Measurements from ENCODE around the gene RAD18. TPM values are rescaled to one million over a fixed set of nuclear protein-coding genes. Genes with fewer than 3 reads are reported as not detected.

Gene RAD18
- polyA plus RNA-seq, 4 donors, result 10.7 to 12.1 (median 11.4) TPM

GRCh38 chr3:8909160-8909559 is 54.1 kb downstream of the RAD18 start:
- no peak for DNase-seq (ENCODE audit: low read depth in 4 of 4, low spot score in 2 of 4)

GRCh38 chr3:8903191-8903590 is 60.1 kb downstream of the RAD18 start:
- DNase-seq (ENCODE audit: low read depth in 4 of 4, low spot score in 2 of 4), result no peak

- no peak for DNase-seq (ENCODE audit: low read depth in 4 of 4, low spot score in 2 of 4)
Measured at GRCh38 chr3:8900869-8901268, 62.4 kb downstream of the RAD18 start.

GRCh38 chr3:8899876-8900460 is 63.3 kb downstream of the RAD18 start:
- no peak for DNase-seq (ENCODE audit: low read depth in 4 of 4, low spot score in 2 of 4)

- no peak for DNase-seq (ENCODE audit: low read depth in 4 of 4, low spot score in 2 of 4)
Measured at GRCh38 chr3:8895829-8896228, 67.4 kb downstream of the RAD18 start.

- no peak for DNase-seq (ENCODE audit: low read depth in 4 of 4, low spot score in 2 of 4)
Measured at GRCh38 chr3:8893001-8893400, 70.3 kb downstream of the RAD18 start.

GRCh38 chr3:8891774-8892173 is 71.5 kb downstream of the RAD18 start:
- no peak for DNase-seq (ENCODE audit: low read depth in 4 of 4, low spot score in 2 of 4)

- DNase-seq (ENCODE audit: low read depth in 4 of 4, low spot score in 2 of 4), result no peak
Measured at GRCh38 chr3:8891303-8891702, 72.0 kb downstream of the RAD18 start.

- DNase-seq (ENCODE audit: low read depth in 4 of 4, low spot score in 2 of 4), result no peak
Measured at GRCh38 chr3:8888301-8888915, 74.9 kb downstream of the RAD18 start.

- DNase-seq (ENCODE audit: low read depth in 4 of 4, low spot score in 2 of 4), result no peak
Measured at GRCh38 chr3:8887435-8888300, 75.6 kb downstream of the RAD18 start.

GRCh38 chr3:8886546-8886945 is 76.7 kb downstream of the RAD18 start:
- DNase-seq (ENCODE audit: low read depth in 4 of 4, low spot score in 2 of 4), result no peak

- DNase-seq (ENCODE audit: low read depth in 4 of 4, low spot score in 2 of 4), result no peak
Measured at GRCh38 chr3:8885536-8886316, 77.5 kb downstream of the RAD18 start.

GRCh38 chr3:8884630-8885290 is 78.5 kb downstream of the RAD18 start:
- no peak for DNase-seq (ENCODE audit: low read depth in 4 of 4, low spot score in 2 of 4)

- no peak for DNase-seq (ENCODE audit: low read depth in 4 of 4, low spot score in 2 of 4)
Measured at GRCh38 chr3:8882642-8883041, 80.6 kb downstream of the RAD18 start.

- DNase-seq (ENCODE audit: low read depth in 4 of 4, low spot score in 2 of 4), result no peak
Measured at GRCh38 chr3:8882171-8882593, 81.1 kb downstream of the RAD18 start.

GRCh38 chr3:8879347-8879944 is 83.8 kb downstream of the RAD18 start:
- DNase-seq (ENCODE audit: low read depth in 4 of 4, low spot score in 2 of 4), result no peak

- DNase-seq (ENCODE audit: low read depth in 4 of 4, low spot score in 2 of 4), result no peak
Measured at GRCh38 chr3:8875836-8876235, 87.4 kb downstream of the RAD18 start.

GRCh38 chr3:8873740-8874139 is 89.5 kb downstream of the RAD18 start:
- DNase-seq (ENCODE audit: low read depth in 4 of 4, low spot score in 2 of 4), result no peak

- DNase-seq (ENCODE audit: low read depth in 4 of 4, low spot score in 2 of 4), result no peak
Measured at GRCh38 chr3:8872261-8872660, 91.0 kb downstream of the RAD18 start.

GRCh38 chr3:8871306-8871705 is 92.0 kb downstream of the RAD18 start:
- no peak for DNase-seq (ENCODE audit: low read depth in 4 of 4, low spot score in 2 of 4)

Measured in left renal cortex interstitium (tissue), 4 donors.